Head of caudate nucleus (tissue), 42 donors: ENCODE measurements around the gene NPR3.

ENCODE experiments used
- DNase-seq, 42 donors: peaks; one replicate each; pipeline versions ENCODE4 v3.0.0 to v3.0.0-alpha.2; 2020 to 2021; ENCODE audit warnings: mixed read lengths in 7 of 42
- intact Hi-C: fragments of 100-400 bp; cut with DNase I; formaldehyde crosslinking; loops from one replicate; pipeline ENCODE4 v1.15.0; 2022

NPR3 gene

DNA sequence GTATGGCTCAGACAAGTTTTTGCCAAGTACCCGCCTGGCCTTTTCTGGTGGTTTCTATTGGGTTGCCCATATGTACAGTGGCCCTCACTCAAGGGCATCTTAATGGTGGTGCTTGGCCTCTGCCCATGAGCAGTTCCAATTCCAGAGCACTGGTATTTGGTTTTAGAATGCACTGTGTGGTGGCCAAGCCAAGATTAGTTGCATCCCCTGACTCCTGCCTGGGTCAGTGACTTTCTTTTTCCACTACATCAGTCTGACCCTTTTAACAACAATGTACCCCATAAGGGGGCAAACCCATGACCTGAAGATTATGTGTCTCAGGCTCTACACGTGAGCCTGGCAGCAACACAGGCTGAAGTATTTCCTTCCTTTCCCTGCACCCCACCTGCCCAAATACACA is 34.2 kb downstream of the NPR3 start:
- DNase-seq = no peak
- intact Hi-C loops = no loop called here

DNA sequence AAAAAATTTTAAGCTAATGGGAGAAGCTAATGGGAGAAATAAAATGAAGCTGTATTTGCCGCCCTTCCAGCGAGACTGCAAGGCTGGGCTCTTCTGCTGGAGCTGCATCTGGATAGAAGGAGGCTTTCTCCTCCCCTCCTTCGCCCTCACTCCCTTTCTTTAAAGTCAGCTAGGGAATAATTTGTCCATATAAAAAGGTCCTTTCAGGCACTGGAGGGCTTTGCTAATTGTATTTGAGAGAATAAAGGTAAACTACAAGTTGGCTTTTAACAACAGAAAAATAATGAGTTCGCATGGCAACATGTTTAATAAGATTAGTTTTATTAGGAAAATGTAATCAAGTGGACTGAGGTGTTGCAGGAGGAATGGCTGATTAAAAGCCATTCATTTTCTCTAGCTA is 41.3 kb downstream of the NPR3 start:
- no peak for DNase-seq
- intact Hi-C loops = no loop called here

DNA sequence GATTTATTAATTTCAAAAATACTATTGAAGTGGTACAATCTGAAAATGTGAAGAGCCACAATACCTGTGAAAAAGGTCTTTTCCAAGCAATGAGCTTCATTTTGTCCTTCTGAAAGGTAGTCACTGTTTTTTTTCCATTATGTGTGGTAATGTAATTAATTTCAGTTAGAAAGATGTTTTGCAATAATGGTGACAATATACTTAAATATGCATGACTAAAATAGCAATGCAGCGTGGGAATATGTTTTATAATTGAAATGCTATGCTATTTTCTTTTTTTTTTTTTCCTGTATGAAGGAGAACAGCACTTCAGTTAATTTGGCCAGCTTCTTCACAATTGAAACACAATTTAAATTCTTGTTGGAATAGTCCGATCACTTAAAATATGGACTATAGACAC is 41.9 kb downstream of the NPR3 start:
- no peak for DNase-seq

DNA sequence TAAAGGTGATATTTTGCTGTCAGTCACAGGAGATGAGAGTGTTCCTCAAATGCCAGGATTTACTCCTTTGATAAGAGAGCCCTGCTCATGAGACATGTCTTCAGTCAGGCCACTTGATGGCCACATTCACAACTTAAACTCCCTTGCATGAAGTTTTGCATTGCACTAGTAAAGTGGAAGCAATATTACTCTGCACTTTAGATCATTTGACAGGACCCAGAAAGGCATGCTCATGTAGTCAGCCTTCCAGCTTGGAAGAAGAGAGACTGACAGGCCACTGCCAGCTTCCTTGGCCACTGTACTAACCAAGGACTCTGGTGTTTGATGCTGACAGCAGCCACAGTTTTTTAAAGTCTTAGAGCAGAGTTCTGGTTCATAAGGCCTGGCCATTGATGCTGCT is 42.6 kb downstream of the NPR3 start:
- no peak for DNase-seq
- intact Hi-C loops = no loop called here

More for the DNA sequence above, 41.9 kb downstream of the NPR3 start:
- intact Hi-C loops = no loop called here

DNA sequence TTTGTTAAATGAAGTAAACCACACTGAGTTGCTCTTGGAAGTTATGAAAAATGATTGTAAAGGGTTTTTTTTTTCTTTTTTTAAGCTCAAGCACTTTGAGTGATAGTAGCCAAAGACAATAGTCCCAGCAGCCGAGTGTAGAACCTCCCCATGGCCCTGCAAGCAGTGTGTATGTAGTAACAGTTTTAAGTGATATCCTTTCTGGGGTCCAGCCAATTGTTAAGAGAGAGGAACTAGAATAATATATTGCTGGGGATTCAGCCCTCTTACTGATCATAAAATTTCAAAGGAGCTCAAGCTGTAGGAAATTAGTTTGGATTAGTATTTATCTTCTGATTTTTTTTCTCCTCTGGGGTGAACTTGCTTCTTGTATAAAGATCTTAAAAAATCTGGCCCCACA is 43.2 kb downstream of the NPR3 start:
- intact Hi-C loops = no loop called here
- DNase-seq = no peak

DNA sequence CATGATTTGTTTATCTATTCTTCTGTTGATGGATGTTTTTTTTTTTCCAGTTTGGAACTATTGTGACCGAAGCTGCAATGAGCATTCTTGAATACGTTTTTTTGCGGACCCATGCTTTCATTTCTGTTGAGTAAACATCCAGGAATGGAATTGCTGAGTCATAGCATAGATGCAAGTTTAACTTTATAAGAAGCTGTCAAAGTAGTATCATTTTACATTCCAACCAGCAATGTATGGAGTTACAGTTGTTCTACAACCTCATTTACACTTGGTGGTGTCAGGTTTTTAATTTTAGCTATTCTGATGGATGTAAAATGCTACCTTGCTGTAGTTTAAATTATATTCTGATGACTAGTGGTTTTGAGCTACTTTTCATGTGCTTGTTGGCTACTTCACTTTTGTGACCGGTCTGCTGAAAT is 49.0 kb downstream of the NPR3 start:
- DNase-seq = no peak
- intact Hi-C loops = no loop called here

DNA sequence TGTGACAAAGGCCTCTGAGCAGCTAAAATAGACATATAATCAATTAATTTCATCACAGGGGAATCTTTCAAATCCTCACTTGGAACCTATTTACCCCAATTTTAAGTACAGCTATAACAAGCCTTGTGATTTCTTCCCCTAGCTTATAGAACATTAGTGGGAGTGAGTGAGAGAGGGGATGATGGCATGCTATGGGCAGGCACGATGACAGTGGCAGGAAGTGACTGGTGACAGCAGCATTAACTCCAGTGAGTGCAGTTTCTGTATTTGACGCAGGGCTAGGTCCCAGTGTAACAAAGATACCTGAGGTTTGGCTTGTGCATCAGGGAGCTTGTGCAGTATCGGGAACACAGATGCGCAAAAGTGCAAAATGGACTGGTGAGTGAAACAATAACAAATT is 54.1 kb downstream of the NPR3 start:
- intact Hi-C loops = no loop called here
- no peak for DNase-seq

DNA sequence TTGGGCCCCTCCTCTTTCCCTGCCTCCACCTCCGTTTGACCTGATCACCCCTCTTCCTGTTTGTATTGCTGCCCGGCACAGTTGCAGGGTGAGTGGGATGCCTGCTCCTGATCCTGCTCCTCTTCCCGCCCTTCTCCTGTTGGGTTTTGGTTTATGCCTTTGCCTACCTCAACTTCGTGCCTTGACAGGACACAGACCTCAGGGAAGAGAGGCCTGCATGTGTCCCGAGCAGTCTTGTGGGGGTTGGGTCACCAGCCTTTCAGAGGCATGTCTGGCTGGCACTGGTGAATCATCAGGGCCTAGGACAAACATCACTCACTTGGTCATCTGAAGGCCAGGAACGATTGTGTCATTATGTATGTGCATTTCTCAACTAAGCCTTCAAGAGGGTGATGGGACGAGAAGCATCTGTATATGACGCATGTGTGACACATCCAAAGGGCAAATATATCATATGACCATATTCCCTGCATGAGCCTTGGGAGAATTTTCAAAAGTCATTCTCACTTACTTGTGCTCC is 56.9 kb downstream of the NPR3 start:
- no peak for DNase-seq
- intact Hi-C loops = no loop called here

DNA sequence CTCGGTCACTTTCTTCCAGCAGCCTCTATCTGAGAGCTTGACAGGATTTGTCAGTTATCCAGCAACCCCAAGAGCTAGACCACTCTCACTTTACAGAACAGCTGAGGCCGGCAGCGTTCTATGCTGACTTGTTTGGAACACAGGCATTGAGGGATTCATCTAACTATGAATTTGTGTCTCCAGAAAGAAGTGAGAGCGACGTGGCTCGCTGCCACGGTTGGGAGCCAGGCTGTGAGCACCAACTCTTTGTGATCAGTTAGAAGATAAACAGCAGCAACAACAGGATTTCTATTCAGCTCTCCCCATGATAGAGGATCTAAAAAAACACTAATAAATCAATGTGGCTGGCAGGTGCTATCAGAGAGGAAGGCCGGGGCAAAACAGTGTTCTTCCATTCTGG is 58.6 kb downstream of the NPR3 start:
- no peak for DNase-seq
- intact Hi-C loops = no loop called here

DNA sequence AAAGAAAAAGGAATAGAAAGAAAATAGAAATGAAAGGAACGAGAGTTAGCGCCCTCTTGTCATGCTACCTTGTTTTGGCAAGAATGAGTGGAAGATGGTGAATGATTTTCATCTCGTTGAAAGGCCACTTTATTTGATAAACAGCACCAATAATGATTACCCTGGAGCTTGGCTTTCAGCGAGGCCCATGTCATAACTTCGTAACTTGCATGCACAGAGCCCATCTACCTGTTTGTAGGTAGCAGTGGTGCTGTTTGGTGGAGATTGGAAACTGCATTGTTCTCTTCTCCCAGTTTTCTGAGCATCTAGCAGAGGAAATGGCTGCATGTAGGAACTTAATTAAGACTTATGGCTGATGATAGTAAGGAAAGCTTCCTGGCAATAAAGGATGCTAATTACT is 59.3 kb downstream of the NPR3 start:
- DNase-seq = no peak
- intact Hi-C loops = no loop called here

DNA sequence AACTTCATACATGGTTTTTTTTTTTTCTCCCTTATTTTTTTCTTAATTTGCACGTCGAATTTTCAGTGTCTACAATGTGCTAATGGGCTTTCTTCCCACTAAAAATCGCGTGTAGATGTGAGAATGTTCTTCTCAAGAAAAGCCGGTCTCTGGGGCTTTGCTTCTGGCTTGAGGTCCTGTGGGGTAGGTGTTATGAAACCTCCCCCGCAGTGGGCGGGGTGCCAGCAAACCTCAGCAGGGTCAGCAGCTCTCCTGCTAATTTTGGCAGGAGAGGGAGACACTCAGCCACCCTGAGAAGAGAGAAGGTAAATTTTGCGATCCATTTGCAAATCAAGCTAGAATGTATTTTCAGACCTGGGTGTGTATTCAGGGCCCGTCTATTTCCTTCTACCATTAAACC is 59.9 kb downstream of the NPR3 start:
- no peak for DNase-seq
- intact Hi-C loops = no loop called here

DNA sequence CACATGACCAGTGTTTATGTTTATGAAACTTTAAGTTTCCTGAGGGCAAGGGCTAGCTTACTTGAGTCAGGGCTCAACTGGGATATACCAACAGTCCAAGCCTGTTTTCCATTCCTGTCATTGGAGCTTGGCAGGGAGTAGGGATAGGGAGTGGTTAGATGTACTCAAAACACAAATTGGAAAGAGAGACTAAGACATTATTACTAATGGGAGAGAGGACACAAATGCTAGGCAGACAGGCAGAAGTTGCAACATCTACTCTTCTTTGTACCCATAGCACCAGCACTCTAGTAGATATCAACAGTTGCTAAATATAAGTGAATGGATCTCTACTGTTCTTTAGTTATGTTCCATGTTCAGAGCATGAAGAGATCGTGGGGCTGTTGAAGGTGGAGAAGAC is 62.8 kb downstream of the NPR3 start:
- intact Hi-C loops = no loop called here
- DNase-seq = no peak

DNA sequence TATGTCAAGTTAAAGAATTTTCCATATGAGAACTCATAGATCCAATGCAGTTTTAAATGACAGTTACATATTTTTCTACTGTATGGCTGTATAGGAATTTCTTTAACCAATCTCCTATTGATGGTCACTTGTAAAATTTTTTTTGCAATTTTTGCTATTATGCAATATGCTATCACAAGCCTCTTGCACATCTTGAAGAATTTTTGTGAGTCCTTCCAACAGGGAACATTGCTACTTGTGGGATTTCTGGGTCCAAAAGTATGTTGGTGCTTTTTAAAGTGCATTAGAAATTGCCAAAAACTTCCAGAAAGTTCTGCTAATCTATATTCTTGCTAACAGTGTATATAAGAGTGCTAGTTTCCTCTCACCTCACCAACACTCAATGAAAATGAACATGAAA is 65.1 kb downstream of the NPR3 start:
- intact Hi-C loops = no loop called here
- DNase-seq = no peak

DNA sequence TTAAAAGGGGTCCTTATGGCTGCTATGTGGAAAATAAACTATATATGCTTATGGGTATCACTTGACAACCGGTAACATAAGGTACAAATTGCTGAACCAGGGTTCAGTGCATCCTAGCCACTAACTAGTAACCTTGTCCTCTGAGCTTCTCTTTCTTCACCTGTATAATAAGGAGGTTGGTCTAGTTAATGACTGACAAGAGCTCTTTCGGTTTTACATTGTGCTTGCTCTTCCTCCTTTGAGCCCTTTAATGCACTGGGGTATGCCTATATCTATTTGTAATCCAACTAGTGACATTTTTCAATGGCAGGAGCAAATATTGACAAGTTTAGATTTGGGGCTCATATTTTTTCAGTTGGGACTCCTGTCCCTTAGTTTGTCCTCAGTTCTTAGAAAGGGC is 66.1 kb downstream of the NPR3 start:
- no peak for DNase-seq
- intact Hi-C loops = no loop called here

DNA sequence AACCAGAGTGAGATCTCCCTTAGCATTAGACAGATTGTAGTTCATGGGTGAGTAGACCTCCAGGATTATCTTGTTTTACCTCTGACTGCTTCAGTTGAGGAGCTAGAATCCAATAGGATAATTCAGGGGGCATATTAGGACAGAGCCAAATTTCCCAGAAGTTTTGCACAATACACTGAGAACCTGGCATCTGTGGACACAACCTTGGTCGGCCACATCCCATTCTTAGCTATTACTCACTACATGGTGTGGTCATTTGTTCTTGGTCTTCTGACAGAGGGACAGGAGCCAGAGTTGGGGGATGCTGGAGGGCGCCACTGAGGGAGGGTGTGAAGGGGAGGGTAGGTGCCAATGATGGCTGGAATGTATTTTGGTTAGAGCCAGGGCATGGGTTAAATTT is 66.6 kb downstream of the NPR3 start:
- DNase-seq = no peak
- intact Hi-C loops = no loop called here

DNA sequence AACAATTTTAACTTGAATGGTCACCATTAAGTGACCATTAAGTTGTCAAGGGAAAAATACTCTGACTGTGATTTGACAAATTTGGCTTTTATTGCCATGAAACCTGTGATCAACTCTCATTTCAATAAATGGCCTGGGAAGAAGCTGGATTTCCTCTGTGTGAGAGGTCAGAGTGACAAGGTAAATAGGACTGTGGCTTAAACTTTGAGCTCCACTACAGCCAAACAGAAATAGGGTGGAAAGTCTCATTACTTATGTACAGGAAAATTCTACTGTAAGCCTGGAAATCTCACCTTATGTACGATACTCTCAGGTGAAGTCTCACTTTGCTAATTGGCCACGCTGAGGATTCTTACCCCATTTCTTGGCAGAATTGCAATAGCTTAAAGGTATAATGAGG is 67.3 kb downstream of the NPR3 start:
- no peak for DNase-seq
- intact Hi-C loops = no loop called here

DNA sequence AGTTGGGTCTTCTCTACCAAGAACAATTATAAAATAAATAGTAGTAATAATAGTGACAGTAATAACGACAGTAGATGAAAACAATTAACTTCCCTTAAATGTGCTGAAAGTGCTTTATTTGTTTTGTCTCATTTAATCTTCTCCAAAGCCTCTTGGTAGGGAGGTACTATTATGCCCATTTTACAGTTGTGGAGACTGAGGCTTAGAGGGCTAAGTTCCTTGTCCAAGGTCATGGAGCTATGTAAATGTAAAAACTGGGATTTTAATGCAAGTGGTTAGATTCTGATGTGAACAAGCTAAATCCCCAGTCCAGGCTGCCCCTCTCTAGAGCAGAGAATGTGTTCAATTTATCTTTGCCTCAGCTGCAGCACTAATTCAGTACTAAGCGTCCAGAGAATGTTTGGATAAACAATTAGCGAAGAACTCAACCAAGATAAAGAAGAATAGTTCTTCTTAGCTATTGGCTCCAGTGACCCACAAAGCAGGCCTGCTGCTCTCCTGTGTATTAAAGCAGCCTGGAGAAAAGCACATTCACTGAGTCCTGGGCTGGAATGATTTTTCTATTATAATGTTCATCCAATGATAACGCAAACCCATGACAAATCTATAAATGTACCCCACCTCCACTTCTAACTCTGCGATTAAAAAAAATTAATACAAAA is 68.8 kb downstream of the NPR3 start:
- no peak for DNase-seq
- intact Hi-C loops = no loop called here

DNA sequence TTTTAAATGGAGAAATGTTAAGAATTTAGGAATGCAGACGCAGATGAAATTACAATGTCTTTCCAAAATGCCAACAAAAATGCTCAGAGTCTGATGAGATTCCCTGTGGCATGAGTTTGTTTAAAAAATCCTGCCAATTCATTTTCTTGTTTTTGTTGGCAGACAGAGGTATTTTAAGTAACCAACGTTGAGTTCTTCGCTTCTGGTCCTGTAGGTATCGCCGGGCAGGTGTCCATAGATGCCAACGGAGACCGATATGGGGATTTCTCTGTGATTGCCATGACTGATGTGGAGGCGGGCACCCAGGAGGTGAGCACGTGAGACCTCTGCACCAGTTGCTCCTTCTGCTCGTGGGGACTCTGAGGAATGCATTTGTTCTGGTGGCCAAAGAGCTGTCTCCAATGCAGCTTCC is 69.4 kb downstream of the NPR3 start:
- intact Hi-C loops = no loop called here
- DNase-seq = no peak

DNA sequence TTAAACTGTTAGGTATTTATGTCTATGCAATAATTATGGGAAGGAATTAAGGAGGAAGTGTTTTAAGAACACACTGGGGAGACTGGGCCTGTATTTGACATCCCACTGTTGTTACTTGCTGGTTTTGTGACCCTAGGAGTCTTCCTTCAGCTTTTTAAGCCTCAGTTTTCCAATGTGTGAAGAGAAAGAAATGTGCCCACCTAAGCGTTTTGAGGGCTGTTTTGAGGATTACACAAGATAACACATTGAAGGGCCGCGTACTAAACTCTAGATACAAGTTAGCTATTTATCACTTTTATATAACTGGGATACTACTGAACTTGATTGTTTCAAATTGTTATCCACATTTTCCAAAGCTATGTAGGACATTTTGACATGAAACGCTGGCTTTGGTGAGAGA is 72.5 kb downstream of the NPR3 start:
- intact Hi-C loops = no loop called here

DNA sequence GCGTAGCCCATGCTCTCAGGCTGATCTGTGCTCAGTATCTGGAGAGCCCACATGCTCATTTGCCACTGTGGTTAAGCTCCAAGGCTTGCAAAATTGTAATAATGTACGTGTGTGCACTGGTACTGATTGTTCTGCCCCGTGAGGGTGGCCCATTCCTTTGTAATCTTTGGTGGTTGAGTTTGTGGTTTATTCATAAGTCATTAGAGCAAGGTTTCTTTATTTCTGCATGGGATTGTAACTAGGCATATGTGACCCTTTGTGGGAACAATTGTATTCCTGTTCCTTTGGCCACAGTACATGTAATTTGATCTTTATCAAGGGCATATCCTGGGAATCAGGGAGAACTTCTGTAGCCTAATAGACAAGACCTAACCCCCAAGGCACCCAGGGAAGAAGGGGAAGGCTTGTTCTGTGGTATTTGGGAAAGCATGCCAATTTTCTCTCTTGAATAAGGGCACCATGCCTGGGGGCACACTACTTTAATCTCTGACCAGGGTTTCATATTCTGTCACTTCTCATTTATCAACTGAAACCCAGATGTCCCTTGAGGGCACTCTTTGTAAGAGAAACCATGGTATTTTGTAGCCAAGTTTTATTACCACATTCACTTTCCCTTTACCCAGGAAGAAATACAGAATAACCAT is 74.6 kb downstream of the NPR3 start:
- intact Hi-C loops = no loop called here
- DNase-seq = no peak

More for the DNA sequence above, 72.5 kb downstream of the NPR3 start:
- DNase-seq = no peak

DNA sequence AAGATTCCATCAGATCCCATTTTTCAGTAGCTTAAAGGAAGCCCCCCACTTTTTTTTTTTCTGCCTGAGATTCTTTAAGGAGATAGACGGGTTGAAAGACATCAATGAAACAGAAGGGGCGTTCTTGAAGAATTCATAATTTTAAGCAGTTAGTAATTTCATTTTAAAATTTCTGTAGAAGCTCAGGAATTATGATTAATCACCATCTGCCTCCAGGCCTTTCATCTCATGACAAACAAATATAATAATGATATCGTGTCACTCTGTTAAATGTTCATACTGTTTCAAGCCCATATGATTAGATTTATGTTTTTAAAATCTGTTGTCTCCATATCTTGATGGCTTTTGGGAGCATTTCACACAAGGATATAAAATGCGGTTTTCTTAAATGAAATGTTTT is 75.2 kb downstream of the NPR3 start:
- DNase-seq = no peak
- intact Hi-C loops = no loop called here
